HepG2 (cell line): ENCODE data around the gene CERS5. TPM values are rescaled to one million over a fixed set of nuclear protein-coding genes. Genes with fewer than 3 reads are reported as not detected.

Experiments used
- AGO1 ChIP-seq: fragments of 200-400 bp; formaldehyde crosslinking; IDR thresholded peaks from 2 replicates; pipeline ENCODE4 v1.6.1; 2017; ENCODE audit warnings: mild to moderate bottlenecking, low read depth, low read length, moderate library complexity; ENCODE audit not compliant: poor library complexity, severe bottlenecking
- AGO2 ChIP-seq: fragments of 200-400 bp; formaldehyde crosslinking; optimal IDR thresholded peaks from 2 replicates; pipeline ENCODE3; 2017; ENCODE audit warnings: mild to moderate bottlenecking, low read depth, low read length, moderate library complexity
- ASH2L ChIP-seq: fragments of 300-600, 200-600 bp; sonication (generic); IDR thresholded peaks from 2 replicates; pipeline ENCODE4 v1.7.0; 2017; ENCODE audit warnings: low read depth, mild to moderate bottlenecking, moderate library complexity, mixed read lengths, low read length; ENCODE audit not compliant: insufficient read length
- BORCS8-MEF2B ChIP-seq: sonication (generic); formaldehyde crosslinking; IDR thresholded peaks from 2 replicates; pipeline ENCODE4 v1.8.0; 2022; ENCODE audit warnings: mild to moderate bottlenecking, missing genetic modification reagents
- CREM ChIP-seq, 2 experiments: sonication (generic) in 1 of 2; formaldehyde crosslinking in 1 of 2; IDR thresholded peaks; 2 replicates each; pipeline versions ENCODE4 v1.4.0 to v1.6.1; 2016 to 2020; ENCODE audit warnings: antibody characterized with exemption in 1 of 2, mild to moderate bottlenecking in 1 of 2, missing genetic modification reagents in 1 of 2
- EEA1 ChIP-seq: sonication (generic); formaldehyde crosslinking; IDR thresholded peaks from 2 replicates; pipeline ENCODE4 v1.5.1; 2020; ENCODE audit warnings: mild to moderate bottlenecking, missing genetic modification reagents, borderline replicate concordance
- EP300 ChIP-seq, 3 experiments: sonication (generic) in 1 of 3; formaldehyde crosslinking in 1 of 3; IDR thresholded peaks; 2 replicates each; pipeline versions ENCODE4 v1.5.1 to v1.6.1; 2011 to 2020; ENCODE audit warnings: low read depth in 2 of 3, low read length in 2 of 3, borderline replicate concordance in 1 of 3, improper control_type of control experiment in 1 of 3, mild to moderate bottlenecking in 1 of 3, missing genetic modification reagents in 1 of 3, moderate library complexity in 1 of 3
- ETV6 ChIP-seq: sonication (generic); formaldehyde crosslinking; conservative IDR thresholded peaks from 2 replicates; pipeline ENCODE4 v1.4.0; 2020; ENCODE audit warnings: missing genetic modification reagents
- KDM6A ChIP-seq: IDR thresholded peaks from 2 replicates; pipeline ENCODE4 v1.6.1; 2016; ENCODE audit warnings: low read depth
- MED1 ChIP-seq: sonication (generic); formaldehyde crosslinking; IDR thresholded peaks from 2 replicates; pipeline ENCODE4 v1.4.0; 2020; ENCODE audit warnings: missing genetic modification reagents
- MYC ChIP-seq: sonication (generic); formaldehyde crosslinking; IDR thresholded peaks from 2 replicates; pipeline ENCODE4 v1.9.0; 2021; ENCODE audit warnings: missing genetic modification reagents, borderline replicate concordance
- NONO ChIP-seq, 2 experiments: fragments of 450-650 bp in 1 of 2; sonication (generic) in 1 of 2; formaldehyde crosslinking in 1 of 2; IDR thresholded peaks in 1 of 2; conservative IDR thresholded peaks in 1 of 2; 2 replicates each; pipeline versions ENCODE4 v1.6.1 to v1.8.0; 2017 to 2022; ENCODE audit warnings: mild to moderate bottlenecking in 1 of 2, missing genetic modification reagents in 1 of 2, moderate library complexity in 1 of 2
- NR2F2 ChIP-seq: IDR thresholded peaks from 2 replicates; pipeline ENCODE4 v1.6.1; 2012; ENCODE audit warnings: low read depth, inconsistent platforms, borderline replicate concordance
- RXRB ChIP-seq: IDR thresholded peaks from 2 replicates; pipeline ENCODE4 v1.6.1; 2016; ENCODE audit warnings: borderline replicate concordance, missing genetic modification reagents, missing compliant biosample characterization
- SAP130 ChIP-seq: IDR thresholded peaks from 2 replicates; pipeline ENCODE4 v1.6.1; 2016; ENCODE audit warnings: low read depth
- SOX6 ChIP-seq, 2 experiments: fragments of 450-650 bp in 1 of 2; sonication (generic) in 1 of 2; formaldehyde crosslinking in 1 of 2; IDR thresholded peaks; 2 replicates each; pipeline versions ENCODE4 v1.4.0 to v1.6.1; 2017 to 2020; ENCODE audit warnings: antibody characterized with exemption in 1 of 2, mild to moderate bottlenecking in 1 of 2, missing genetic modification reagents in 1 of 2
- SRF ChIP-seq: IDR thresholded peaks from 2 replicates; pipeline ENCODE4 v1.6.1; 2011; ENCODE audit warnings: mild to moderate bottlenecking, low read depth, low read length, moderate library complexity
- TFE3 ChIP-seq: IDR thresholded peaks from 2 replicates; pipeline ENCODE4 v1.6.1; 2016
- ZNF510 ChIP-seq: sonication (generic); formaldehyde crosslinking; IDR thresholded peaks from 2 replicates; pipeline ENCODE4 v1.4.0; 2020; ENCODE audit warnings: low read depth, mild to moderate bottlenecking, missing genetic modification reagents
- ZNF572 ChIP-seq: sonication (generic); formaldehyde crosslinking; IDR thresholded peaks from 2 replicates; pipeline ENCODE4 v1.5.1; 2020; ENCODE audit warnings: mild to moderate bottlenecking, missing genetic modification reagents
- ZNF629 ChIP-seq: sonication (generic); formaldehyde crosslinking; conservative IDR thresholded peaks from 2 replicates; pipeline ENCODE4 v1.5.0; 2020; ENCODE audit warnings: missing genetic modification reagents
- ZNF816 ChIP-seq: sonication (generic); formaldehyde crosslinking; IDR thresholded peaks from 2 replicates; pipeline ENCODE4 v1.8.0; 2022; ENCODE audit warnings: missing genetic modification reagents, mild to moderate bottlenecking, borderline replicate concordance
- ZNF891 ChIP-seq: sonication (generic); formaldehyde crosslinking; IDR thresholded peaks from 2 replicates; pipeline ENCODE4 v1.5.0; 2020; ENCODE audit warnings: mild to moderate bottlenecking, missing genetic modification reagents
- polyA plus RNA-seq, 8 experiments: library from polyadenylated mRNA; depleted of rRNA in 3 of 8; stranded (reverse) in 7 of 8; unstranded in 1 of 8; fragments of >200 nt; fragmentation: Illumina TruSeq in 4 of 8; extraction: Trizol in 4 of 8; gene quantifications; 2 replicates each; pipeline versions ENCODE4 v1.2.1 to v1.2.3, GENCODE V29; 2011 to 2016; ENCODE audit warnings: low read depth in 4 of 8, missing spikeins in 1 of 8, mixed read lengths in 1 of 8; ENCODE audit not compliant: insufficient read depth in 1 of 8
- total RNA-seq, 5 experiments: library from RNA; depleted of rRNA; stranded (reverse); fragments of >200 nt; fragmentation: Illumina TruSeq; extraction: Trizol; gene quantifications; 2 replicates each; pipeline ENCODE4 v1.2.3, GENCODE V29; 2016; ENCODE audit warnings: low read depth in 1 of 5
- TF ChIP-seq, protein P1 (sequence below): IDR thresholded peaks from 2 replicates; pipeline ENCODE4 v1.6.1; 2016

The CERS5 gene
- total and polyA plus RNA-seq, 2 of the 13 experiments (the other 11 are each of a cell fraction or from before 2014, with no cell fraction given), result 22.3 to 48.8 TPM

DNA sequence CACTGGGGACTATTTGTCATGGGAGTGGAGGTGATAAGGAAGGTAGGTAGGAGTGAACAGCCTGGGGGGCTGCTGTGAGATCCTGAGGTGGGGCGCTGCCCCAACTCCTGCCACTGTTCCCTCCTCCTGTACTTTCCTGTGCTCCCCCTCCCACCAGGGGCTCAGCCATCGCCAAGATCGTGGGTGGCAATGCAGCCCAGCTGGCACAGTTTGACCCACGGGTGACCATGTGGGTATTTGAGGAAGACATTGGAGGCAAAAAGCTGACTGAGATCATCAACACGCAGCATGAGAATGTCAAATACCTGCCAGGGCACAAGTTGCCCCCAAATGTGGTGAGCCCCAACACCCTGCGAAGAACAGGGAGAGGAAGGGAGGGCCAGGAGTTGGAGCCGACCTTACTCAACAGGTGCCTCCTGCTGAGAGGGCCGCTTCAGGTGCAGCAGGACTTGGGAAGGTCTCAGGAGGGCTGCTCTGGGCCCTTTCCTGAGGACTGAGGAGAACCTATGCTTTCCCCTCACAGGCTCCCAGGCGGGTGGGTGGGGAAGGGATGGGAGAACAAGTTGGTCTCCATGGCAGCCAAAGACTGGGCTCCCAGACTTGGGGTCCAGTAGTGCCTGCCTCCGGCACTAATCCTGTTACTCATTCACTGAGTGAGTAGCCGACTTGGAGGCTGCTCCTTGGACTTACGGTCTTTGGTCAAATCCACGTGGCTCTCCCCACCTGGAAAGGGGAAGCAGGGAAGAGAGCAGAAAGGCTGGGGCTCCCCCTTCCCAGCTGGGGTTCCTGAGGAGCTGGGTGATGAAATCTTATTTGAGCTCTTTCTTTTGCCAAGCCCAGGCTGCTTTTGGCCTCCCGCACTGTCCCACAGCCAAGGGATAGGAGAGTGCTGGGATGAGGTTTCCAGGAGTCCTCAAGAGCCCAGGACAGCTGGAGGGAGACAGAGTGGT, 62.5 kb downstream of the CERS5 start (continued):
- TF ChIP-seq ZNF629 (CRISPR knock-in tag) (no peak), ASH2L (no peak), AGO2 (no peak), ZNF510 (CRISPR knock-in tag) (no peak), SOX6 (IDR thresholded peaks at IDR 0.05) (no peak), SOX6 (CRISPR knock-in tag; IDR thresholded peaks at IDR 0.05) (0 out of 2 replicates have a peak, but pooled peaks have one; percentile 17), RXRB (0 out of 2 replicates have a peak, but pooled peaks have one; percentile 21), NR2F2 (no peak), ZNF891 (0 out of 2 replicates have a peak, but pooled peaks have one; percentile 27), CREM (IDR thresholded peaks at IDR 0.05) (peak; percentile 10; the same call in 1 of the 2 replicates), CREM (CRISPR knock-in tag; IDR thresholded peaks at IDR 0.05) (no peak), MED1 (0 out of 2 replicates have a peak, but pooled peaks have one; percentile 27), NONO (IDR thresholded peaks at IDR 0.05) (no peak), NONO (CRISPR knock-in tag; conservative IDR thresholded peaks at IDR 0.05) (0 out of 2 replicates have a peak, but pooled peaks have one; percentile 7), ETV6 (no peak), EEA1 (0 out of 2 replicates have a peak, but pooled peaks have one; percentile 35), SAP130 (CRISPR knock-in tag) (peak; percentile 58; the same call in 1 of the 2 replicates), KDM6A (CRISPR knock-in tag) (peak; percentile 66; the same call in 1 of the 2 replicates), AGO1 (peak; percentile 12), ZNF816 (CRISPR knock-in tag) (no peak), EP300 (IDR thresholded peaks at IDR 0.05; ENCODE audit: low read depth in 2 of 2, low read length in 2 of 2) (peak in 1 of 2 experiments; percentile 25; a peak in 1 of 4 replicates), EP300 (CRISPR knock-in tag; IDR thresholded peaks at IDR 0.05; ENCODE audit: borderline replicate concordance) (no peak), TFE3 (CRISPR knock-in tag) (peak; percentile 27; the same call in 1 of the 2 replicates), SRF (no peak), BORCS8-MEF2B (CRISPR knock-in tag) (peak; percentile 51; the same call in 1 of the 2 replicates), ZNF572 (0 out of 2 replicates have a peak, but pooled peaks have one; percentile 24), MYC (CRISPR knock-in tag) (peak; percentile 55; the same call in 1 of the 2 replicates)
- TF ChIP-seq, protein P1, sequence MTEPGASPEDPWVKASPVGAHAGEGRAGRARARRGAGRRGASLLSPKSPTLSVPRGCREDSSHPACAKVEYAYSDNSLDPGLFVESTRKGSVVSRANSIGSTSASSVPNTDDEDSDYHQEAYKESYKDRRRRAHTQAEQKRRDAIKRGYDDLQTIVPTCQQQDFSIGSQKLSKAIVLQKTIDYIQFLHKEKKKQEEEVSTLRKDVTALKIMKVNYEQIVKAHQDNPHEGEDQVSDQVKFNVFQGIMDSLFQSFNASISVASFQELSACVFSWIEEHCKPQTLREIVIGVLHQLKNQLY (CRISPR knock-in tag), result peak; percentile 41; the same call in 1 of the 2 replicates
